ENCODE data around the gene VEGFC. TPM values are rescaled to one million over a fixed set of nuclear protein-coding genes. Genes with fewer than 3 reads are reported as not detected.

Gene VEGFC, protein sequence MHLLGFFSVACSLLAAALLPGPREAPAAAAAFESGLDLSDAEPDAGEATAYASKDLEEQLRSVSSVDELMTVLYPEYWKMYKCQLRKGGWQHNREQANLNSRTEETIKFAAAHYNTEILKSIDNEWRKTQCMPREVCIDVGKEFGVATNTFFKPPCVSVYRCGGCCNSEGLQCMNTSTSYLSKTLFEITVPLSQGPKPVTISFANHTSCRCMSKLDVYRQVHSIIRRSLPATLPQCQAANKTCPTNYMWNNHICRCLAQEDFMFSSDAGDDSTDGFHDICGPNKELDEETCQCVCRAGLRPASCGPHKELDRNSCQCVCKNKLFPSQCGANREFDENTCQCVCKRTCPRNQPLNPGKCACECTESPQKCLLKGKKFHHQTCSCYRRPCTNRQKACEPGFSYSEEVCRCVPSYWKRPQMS
- 11.1 and 14.2 TPM in 2 replicates for total RNA-seq (2022)
- percentile 71 among the genes with signal in this experiment for Bru-seq, nascent RNA
- percentile 52 among the genes with signal in this experiment for BruChase-seq, experiment 1, labeled RNA remaining after a 6-hour chase
- percentile 57 among the genes with signal in this experiment for BruChase-seq, experiment 2, labeled RNA remaining after a 2-hour chase
- long read RNA-seq, transcript VEGFC-202 (7 exons, 2,064 nt), result major isoform, 14 of 20 reads
- long read RNA-seq, partial matches to known transcripts, result 2 of 20 reads
- long read RNA-seq, other reads (novel, unspliced or antisense), result 4 of 20 reads

- DNase-seq (ENCODE audit: unreplicated experiment), result peak; percentile 72
- Mint-ChIP-seq H3K27me3 (ENCODE audit: insufficient read depth, unreplicated experiment) (no peaks in the 10 kb centered on the region), H3K4me1 (ENCODE audit: insufficient read depth, unreplicated experiment) (peaks cover 34% of the 10 kb centered on the region), H3K9me3 (ENCODE audit: unreplicated experiment) (no peaks in the 10 kb centered on the region), H3K4me3 (ENCODE audit: unreplicated experiment) (peak within 1 kb of the TSS; percentile 85), H3K27ac (ENCODE audit: low read depth, unreplicated experiment) (peak within 1 kb of the TSS; percentile 75), H3K36me3 (ENCODE audit: insufficient read depth, unreplicated experiment) (no peaks in the 10 kb centered on the region)
- ChIA-PET POLR2A (interaction anchor here (0.7 to 2.5 kb wide), 13 partner anchors 11 to 554 kb away, joined by 3 to 25 read pairs (median 4); no protein-coding TSS in a partner anchor), CTCF (interaction anchor here (0.5 to 4.3 kb wide), 17 partner anchors 9 to 588 kb away, joined by 3 to 31 read pairs (median 4); no protein-coding TSS in a partner anchor)
- peak; percentile 4 for TF ChIP-seq CTCF (IDR thresholded peaks at IDR 0.05; ENCODE audit: unreplicated experiment)
- BruUV-seq (replicated peaks), result no TSS peak
- intact Hi-C loops (cut with micrococcal nuclease), result loop anchor here (1.0 to 5.0 kb wide), 3 partner anchors 350 to 545 kb away; no protein-coding TSS in a partner anchor
Measured at GRCh38 chr4:176792326-176793059, at the start of gene VEGFC. Gene VEGFC, minus strand, starts transcription at chr4:176792922. Its CDS starts 611 bp downstream, at chr4:176792311.

DNA sequence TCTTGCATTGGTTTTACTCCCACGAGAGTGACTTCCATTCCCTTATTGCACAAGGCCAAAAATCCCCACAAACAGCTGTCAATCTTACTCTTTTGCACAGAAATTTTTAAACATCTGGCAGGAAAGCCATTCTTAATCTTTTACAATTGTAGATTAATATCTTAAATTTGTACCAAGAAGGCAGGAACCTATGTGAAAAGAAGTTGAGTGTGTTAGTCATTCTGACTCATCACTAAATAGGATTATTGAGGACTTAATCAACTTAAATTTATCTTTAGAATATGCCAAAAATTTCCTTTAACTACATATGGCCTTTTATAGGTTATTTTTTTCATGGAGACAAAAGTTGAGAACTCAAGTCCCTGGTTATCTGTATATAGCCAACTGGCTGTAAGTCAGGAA is 49.0 kb upstream of the VEGFC start:
- Mint-ChIP-seq H3K27me3 (ENCODE audit: insufficient read depth, unreplicated experiment) (no peaks in the 10 kb centered on the region), H3K9me3 (ENCODE audit: unreplicated experiment) (no peaks in the 10 kb centered on the region), H3K36me3 (ENCODE audit: insufficient read depth, unreplicated experiment) (no peaks in the 10 kb centered on the region), H3K4me3 (ENCODE audit: unreplicated experiment) (no peak overlapping the region), H3K4me1 (ENCODE audit: insufficient read depth, unreplicated experiment) (peaks cover 18% of the 10 kb centered on the region), H3K27ac (ENCODE audit: low read depth, unreplicated experiment) (peak overlapping the region; percentile 42)
- DNase-seq (ENCODE audit: unreplicated experiment), result peak; percentile 31
- ChIA-PET POLR2A (no interaction called here), CTCF (interaction anchor here (0.7 kb wide), 1 partner anchor 529 kb away, joined by 3 read pairs; no protein-coding TSS in a partner anchor)
- no TSS peak for BruUV-seq (replicated peaks)
- no peak for TF ChIP-seq CTCF (IDR thresholded peaks at IDR 0.05; ENCODE audit: unreplicated experiment)
- intact Hi-C loops (cut with micrococcal nuclease), result no loop called here

- no peak for DNase-seq (ENCODE audit: unreplicated experiment)
- TF ChIP-seq CTCF (IDR thresholded peaks at IDR 0.05; ENCODE audit: unreplicated experiment), result no peak
- H3K4me3 Mint-ChIP-seq (ENCODE audit: unreplicated experiment), result no peak overlapping the region
- POLR2A ChIA-PET, result interaction anchor here (0.6 to 1.4 kb wide), 2 partner anchors 14 to 488 kb away, joined by 3 to 4 read pairs; no protein-coding TSS in a partner anchor
- no peaks in the 10 kb centered on the region for H3K36me3 Mint-ChIP-seq (ENCODE audit: insufficient read depth, unreplicated experiment)
- peaks cover 18% of the 10 kb centered on the region for H3K4me1 Mint-ChIP-seq (ENCODE audit: insufficient read depth, unreplicated experiment)
- no TSS peak for BruUV-seq (replicated peaks)
- no peak overlapping the region for H3K27ac Mint-ChIP-seq (ENCODE audit: low read depth, unreplicated experiment)
- CTCF ChIA-PET, result interaction anchor here (0.8 to 1.0 kb wide), 2 partner anchors 75 to 410 kb away, joined by 3 read pairs; no protein-coding TSS in a partner anchor
- intact Hi-C loops (cut with micrococcal nuclease), result no loop called here
- H3K9me3 Mint-ChIP-seq (ENCODE audit: unreplicated experiment), result no peaks in the 10 kb centered on the region
- H3K27me3 Mint-ChIP-seq (ENCODE audit: insufficient read depth, unreplicated experiment), result no peaks in the 10 kb centered on the region
Measured at GRCh38 chr4:176840166-176840565, 47.4 kb upstream of the VEGFC start.
